GM12878 (cell line): Measurements from ENCODE around the gene CRELD2. TPM values are rescaled to one million over a fixed set of nuclear protein-coding genes. Genes with fewer than 3 reads are reported as not detected.
A peak's percentile ranks its signal among the peaks of the same experiment; 100 is the strongest.

Experiments
- CREM ChIP-seq: IDR thresholded peaks from 2 replicates; pipeline ENCODE4 v1.6.1; 2014; ENCODE audit warnings: antibody characterized with exemption, low read depth
- IRF4 ChIP-seq: IDR thresholded peaks from 2 replicates; pipeline ENCODE4 v1.6.1; 2011; ENCODE audit warnings: low read depth, low read length
- JUND ChIP-seq: IDR thresholded peaks from 2 replicates; pipeline ENCODE4 v1.6.1; 2012; ENCODE audit warnings: low read depth, mild to moderate bottlenecking, low read length, improper control_type of control experiment, moderate library complexity
- MXI1 ChIP-seq: fragments of 150-350 bp; IDR thresholded peaks from 2 replicates; pipeline ENCODE4 v1.6.1; 2011; ENCODE audit warnings: low read depth, mild to moderate bottlenecking, inconsistent platforms, low read length, improper control_type of control experiment
- NBN ChIP-seq: fragments of 450-650 bp; IDR thresholded peaks from 2 replicates; pipeline ENCODE4 v1.6.1; 2016
- NFYA ChIP-seq: IDR thresholded peaks from 2 replicates; pipeline ENCODE4 v1.6.1; 2011; ENCODE audit warnings: low read depth, mild to moderate bottlenecking, low read length, improper control_type of control experiment, borderline replicate concordance
- RCOR1 ChIP-seq: conservative IDR thresholded peaks from 2 replicates; pipeline ENCODE4 v1.6.1; 2012; ENCODE audit warnings: low read depth, low read length, improper control_type of control experiment
- RFX5 ChIP-seq: IDR thresholded peaks from 2 replicates; pipeline ENCODE4 v1.6.1; 2011; ENCODE audit warnings: low read depth, low read length, improper control_type of control experiment
- SREBF2 ChIP-seq: IDR thresholded peaks from 2 replicates; pipeline ENCODE4 v1.6.1; 2012; ENCODE audit warnings: mild to moderate bottlenecking, low read length
- TARDBP ChIP-seq: IDR thresholded peaks from 2 replicates; pipeline ENCODE4 v1.6.1; 2016; ENCODE audit warnings: borderline replicate concordance
- YY1 ChIP-seq: IDR thresholded peaks from 2 replicates; pipeline ENCODE4 v1.6.1; 2011; ENCODE audit warnings: low read depth, mild to moderate bottlenecking, low read length
- polyA plus RNA-seq, 11 experiments: library from polyadenylated mRNA; depleted of rRNA in 4 of 11; unstranded in 6 of 11; stranded (reverse) in 5 of 11; fragments of >200 nt; fragmentation: Nextera tagmentation in 4 of 11; fragmentation: Illumina TruSeq in 1 of 11; extraction: Ambion mirVana in 4 of 11; extraction: Trizol in 1 of 11; gene quantifications; 1 replicate in 1 of 11; 2 replicates in 10 of 11; pipeline versions ENCODE4 v1.2.1 to v1.2.3, GENCODE V29; 2011 to 2016; ENCODE audit warnings: inconsistent platforms in 2 of 11, missing spikeins in 2 of 11, low read depth in 1 of 11
- total RNA-seq, 4 experiments: library from RNA; depleted of rRNA in 3 of 4; stranded (reverse); fragments of >200 nt in 3 of 4; fragmentation: Illumina TruSeq in 1 of 4; extraction: Trizol in 1 of 4; gene quantifications; 2 replicates each; pipeline versions ENCODE4 v1.2.1 to v1.2.3, GENCODE V29; 2013 to 2021
- TF ChIP-seq, protein P1 (sequence below): fragments of 450-650 bp; IDR thresholded peaks from 2 replicates; pipeline ENCODE4 v1.6.1; 2017; ENCODE audit warnings: mild to moderate bottlenecking, moderate library complexity
- TF ChIP-seq, protein P2 (sequence below): IDR thresholded peaks from 2 replicates; pipeline ENCODE4 v1.6.1; 2012; ENCODE audit warnings: low read depth, low read length, improper control_type of control experiment
- TF ChIP-seq, protein P3 (sequence below): fragments of 450-650 bp; IDR thresholded peaks from 2 replicates; pipeline ENCODE4 v1.6.1; 2016; ENCODE audit warnings: mild to moderate bottlenecking
- TF ChIP-seq, protein P4 (sequence below): IDR thresholded peaks from 2 replicates; pipeline ENCODE4 v1.6.1; 2012; ENCODE audit warnings: low read depth, low read length, improper control_type of control experiment
- TF ChIP-seq, protein P5 (sequence below): fragments of 450-650 bp; IDR thresholded peaks from 2 replicates; pipeline ENCODE4 v1.6.1; 2017; ENCODE audit warnings: mild to moderate bottlenecking, low read depth, inconsistent platforms; ENCODE audit not compliant: poor library complexity, severe bottlenecking
- TF ChIP-seq, protein P6 (sequence below), 3 experiments: IDR thresholded peaks in 2 of 3; conservative IDR thresholded peaks in 1 of 3; 2 replicates each; pipeline ENCODE4 v1.5.1; 2011; ENCODE audit warnings: low read depth in 3 of 3, low read length in 3 of 3, mild to moderate bottlenecking in 3 of 3, control low read depth in 2 of 3, moderate library complexity in 2 of 3, inconsistent platforms in 1 of 3, mixed read lengths in 1 of 3; ENCODE audit not compliant: control insufficient read depth in 2 of 3, insufficient read depth in 1 of 3; ENCODE audit errors: extremely low read depth in 1 of 3

CRELD2 gene
- total and polyA plus RNA-seq, 10 of the 15 experiments (the other 5 are each of a cell fraction or from before 2014, with no cell fraction given), result 9.4 to 111 (median 25.9) TPM

DNA sequence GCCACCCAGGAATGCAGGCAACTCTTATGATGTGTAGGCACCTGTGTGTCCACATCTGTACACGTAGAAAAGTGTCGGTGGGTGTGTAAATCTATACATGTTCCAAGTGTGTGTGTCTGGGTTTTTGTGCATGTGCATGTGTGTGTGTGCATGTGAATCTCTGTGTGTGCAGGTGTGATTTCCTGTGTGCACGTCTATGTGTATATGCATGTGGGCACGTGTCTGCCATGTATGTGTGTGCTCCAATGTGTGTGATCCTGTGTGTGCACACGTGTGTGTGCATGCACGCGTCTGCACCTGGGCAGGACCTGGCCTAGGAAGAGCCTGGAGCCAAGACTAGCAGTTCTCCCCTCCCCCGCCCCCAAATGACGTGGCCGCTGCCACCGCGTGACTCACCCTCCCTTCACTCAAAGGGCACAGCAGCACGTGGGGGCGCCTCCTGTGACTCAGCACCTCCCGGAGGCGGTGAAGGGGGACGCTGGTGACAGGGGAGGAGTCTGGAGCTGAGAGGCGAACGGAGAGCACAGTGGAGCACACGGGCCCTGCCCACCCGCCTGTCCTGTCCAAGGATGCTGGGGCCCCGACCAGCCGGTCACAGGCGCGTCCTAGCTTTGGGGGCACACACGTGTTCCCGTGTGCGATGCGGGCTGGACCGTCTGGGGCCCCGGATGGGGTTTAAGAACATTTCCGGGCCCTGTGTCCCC is 52.2 kb downstream of the CRELD2 start (continued):
- TF ChIP-seq, protein P1, sequence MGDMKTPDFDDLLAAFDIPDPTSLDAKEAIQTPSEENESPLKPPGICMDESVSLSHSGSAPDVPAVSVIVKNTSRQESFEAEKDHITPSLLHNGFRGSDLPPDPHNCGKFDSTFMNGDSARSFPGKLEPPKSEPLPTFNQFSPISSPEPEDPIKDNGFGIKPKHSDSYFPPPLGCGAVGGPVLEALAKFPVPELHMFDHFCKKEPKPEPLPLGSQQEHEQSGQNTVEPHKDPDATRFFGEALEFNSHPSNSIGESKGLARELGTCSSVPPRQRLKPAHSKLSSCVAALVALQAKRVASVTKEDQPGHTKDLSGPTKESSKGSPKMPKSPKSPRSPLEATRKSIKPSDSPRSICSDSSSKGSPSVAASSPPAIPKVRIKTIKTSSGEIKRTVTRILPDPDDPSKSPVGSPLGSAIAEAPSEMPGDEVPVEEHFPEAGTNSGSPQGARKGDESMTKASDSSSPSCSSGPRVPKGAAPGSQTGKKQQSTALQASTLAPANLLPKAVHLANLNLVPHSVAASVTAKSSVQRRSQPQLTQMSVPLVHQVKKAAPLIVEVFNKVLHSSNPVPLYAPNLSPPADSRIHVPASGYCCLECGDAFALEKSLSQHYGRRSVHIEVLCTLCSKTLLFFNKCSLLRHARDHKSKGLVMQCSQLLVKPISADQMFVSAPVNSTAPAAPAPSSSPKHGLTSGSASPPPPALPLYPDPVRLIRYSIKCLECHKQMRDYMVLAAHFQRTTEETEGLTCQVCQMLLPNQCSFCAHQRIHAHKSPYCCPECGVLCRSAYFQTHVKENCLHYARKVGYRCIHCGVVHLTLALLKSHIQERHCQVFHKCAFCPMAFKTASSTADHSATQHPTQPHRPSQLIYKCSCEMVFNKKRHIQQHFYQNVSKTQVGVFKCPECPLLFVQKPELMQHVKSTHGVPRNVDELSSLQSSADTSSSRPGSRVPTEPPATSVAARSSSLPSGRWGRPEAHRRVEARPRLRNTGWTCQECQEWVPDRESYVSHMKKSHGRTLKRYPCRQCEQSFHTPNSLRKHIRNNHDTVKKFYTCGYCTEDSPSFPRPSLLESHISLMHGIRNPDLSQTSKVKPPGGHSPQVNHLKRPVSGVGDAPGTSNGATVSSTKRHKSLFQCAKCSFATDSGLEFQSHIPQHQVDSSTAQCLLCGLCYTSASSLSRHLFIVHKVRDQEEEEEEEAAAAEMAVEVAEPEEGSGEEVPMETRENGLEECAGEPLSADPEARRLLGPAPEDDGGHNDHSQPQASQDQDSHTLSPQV, result no peak; the same call in 1 of the 2 replicates
- peak; percentile 49 for TF ChIP-seq YY1
- peak; percentile 91 for TF ChIP-seq JUND
- TF ChIP-seq NFYA, result no peak
- TF ChIP-seq CREM, result peak; percentile 96
- TF ChIP-seq, protein P2, sequence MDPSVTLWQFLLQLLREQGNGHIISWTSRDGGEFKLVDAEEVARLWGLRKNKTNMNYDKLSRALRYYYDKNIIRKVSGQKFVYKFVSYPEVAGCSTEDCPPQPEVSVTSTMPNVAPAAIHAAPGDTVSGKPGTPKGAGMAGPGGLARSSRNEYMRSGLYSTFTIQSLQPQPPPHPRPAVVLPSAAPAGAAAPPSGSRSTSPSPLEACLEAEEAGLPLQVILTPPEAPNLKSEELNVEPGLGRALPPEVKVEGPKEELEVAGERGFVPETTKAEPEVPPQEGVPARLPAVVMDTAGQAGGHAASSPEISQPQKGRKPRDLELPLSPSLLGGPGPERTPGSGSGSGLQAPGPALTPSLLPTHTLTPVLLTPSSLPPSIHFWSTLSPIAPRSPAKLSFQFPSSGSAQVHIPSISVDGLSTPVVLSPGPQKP, result peak; percentile 16; the same call in 1 of the 2 replicates
- no peak for TF ChIP-seq SREBF2
- 0 out of 2 replicates have a peak, but pooled peaks have one; percentile 24 for TF ChIP-seq RFX5
- TF ChIP-seq, protein P3, sequence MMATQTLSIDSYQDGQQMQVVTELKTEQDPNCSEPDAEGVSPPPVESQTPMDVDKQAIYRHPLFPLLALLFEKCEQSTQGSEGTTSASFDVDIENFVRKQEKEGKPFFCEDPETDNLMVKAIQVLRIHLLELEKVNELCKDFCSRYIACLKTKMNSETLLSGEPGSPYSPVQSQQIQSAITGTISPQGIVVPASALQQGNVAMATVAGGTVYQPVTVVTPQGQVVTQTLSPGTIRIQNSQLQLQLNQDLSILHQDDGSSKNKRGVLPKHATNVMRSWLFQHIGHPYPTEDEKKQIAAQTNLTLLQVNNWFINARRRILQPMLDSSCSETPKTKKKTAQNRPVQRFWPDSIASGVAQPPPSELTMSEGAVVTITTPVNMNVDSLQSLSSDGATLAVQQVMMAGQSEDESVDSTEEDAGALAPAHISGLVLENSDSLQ, result peak; percentile 97
- TF ChIP-seq TARDBP, result 0 out of 2 replicates have a peak, but pooled peaks have one; percentile 38
- peak; percentile 89 for TF ChIP-seq MXI1
- TF ChIP-seq, protein P4, sequence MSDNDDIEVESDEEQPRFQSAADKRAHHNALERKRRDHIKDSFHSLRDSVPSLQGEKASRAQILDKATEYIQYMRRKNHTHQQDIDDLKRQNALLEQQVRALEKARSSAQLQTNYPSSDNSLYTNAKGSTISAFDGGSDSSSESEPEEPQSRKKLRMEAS, result peak; percentile 99
- TF ChIP-seq NBN, result peak; percentile 92
- TF ChIP-seq IRF4, result 0 out of 2 replicates have a peak, but pooled peaks have one; percentile 27
- TF ChIP-seq, protein P5, sequence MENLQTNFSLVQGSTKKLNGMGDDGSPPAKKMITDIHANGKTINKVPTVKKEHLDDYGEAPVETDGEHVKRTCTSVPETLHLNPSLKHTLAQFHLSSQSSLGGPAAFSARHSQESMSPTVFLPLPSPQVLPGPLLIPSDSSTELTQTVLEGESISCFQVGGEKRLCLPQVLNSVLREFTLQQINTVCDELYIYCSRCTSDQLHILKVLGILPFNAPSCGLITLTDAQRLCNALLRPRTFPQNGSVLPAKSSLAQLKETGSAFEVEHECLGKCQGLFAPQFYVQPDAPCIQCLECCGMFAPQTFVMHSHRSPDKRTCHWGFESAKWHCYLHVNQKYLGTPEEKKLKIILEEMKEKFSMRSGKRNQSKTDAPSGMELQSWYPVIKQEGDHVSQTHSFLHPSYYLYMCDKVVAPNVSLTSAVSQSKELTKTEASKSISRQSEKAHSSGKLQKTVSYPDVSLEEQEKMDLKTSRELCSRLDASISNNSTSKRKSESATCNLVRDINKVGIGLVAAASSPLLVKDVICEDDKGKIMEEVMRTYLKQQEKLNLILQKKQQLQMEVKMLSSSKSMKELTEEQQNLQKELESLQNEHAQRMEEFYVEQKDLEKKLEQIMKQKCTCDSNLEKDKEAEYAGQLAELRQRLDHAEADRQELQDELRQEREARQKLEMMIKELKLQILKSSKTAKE, result no peak
- peak; percentile 88; the same call in 1 of the 2 replicates for TF ChIP-seq RCOR1
- TF ChIP-seq, protein P6, sequence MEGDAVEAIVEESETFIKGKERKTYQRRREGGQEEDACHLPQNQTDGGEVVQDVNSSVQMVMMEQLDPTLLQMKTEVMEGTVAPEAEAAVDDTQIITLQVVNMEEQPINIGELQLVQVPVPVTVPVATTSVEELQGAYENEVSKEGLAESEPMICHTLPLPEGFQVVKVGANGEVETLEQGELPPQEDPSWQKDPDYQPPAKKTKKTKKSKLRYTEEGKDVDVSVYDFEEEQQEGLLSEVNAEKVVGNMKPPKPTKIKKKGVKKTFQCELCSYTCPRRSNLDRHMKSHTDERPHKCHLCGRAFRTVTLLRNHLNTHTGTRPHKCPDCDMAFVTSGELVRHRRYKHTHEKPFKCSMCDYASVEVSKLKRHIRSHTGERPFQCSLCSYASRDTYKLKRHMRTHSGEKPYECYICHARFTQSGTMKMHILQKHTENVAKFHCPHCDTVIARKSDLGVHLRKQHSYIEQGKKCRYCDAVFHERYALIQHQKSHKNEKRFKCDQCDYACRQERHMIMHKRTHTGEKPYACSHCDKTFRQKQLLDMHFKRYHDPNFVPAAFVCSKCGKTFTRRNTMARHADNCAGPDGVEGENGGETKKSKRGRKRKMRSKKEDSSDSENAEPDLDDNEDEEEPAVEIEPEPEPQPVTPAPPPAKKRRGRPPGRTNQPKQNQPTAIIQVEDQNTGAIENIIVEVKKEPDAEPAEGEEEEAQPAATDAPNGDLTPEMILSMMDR (IDR thresholded peaks at IDR 0.05 in 2 of 3, conservative IDR thresholded peaks at IDR 0.05 in 1 of 3; ENCODE audit: control insufficient read depth in 2 of 3, extremely low read depth in 1 of 3, insufficient read depth in 1 of 3, low read depth in 3 of 3, low read length in 3 of 3), result no peak
